NCI-H2196 (cell line): ENCODE data around the gene NEGR1.

Experiments used
- DNase-seq: peaks from one replicate; lab custom pipeline; 2025; ENCODE audit not compliant: unreplicated experiment; lab: John Stamatoyannopoulos, UW

The NEGR1 gene

GRCh38 chr1:71414179-71414578, 868.2 kb downstream of the NEGR1 start:
- peak; percentile 12 for DNase-seq

DNA sequence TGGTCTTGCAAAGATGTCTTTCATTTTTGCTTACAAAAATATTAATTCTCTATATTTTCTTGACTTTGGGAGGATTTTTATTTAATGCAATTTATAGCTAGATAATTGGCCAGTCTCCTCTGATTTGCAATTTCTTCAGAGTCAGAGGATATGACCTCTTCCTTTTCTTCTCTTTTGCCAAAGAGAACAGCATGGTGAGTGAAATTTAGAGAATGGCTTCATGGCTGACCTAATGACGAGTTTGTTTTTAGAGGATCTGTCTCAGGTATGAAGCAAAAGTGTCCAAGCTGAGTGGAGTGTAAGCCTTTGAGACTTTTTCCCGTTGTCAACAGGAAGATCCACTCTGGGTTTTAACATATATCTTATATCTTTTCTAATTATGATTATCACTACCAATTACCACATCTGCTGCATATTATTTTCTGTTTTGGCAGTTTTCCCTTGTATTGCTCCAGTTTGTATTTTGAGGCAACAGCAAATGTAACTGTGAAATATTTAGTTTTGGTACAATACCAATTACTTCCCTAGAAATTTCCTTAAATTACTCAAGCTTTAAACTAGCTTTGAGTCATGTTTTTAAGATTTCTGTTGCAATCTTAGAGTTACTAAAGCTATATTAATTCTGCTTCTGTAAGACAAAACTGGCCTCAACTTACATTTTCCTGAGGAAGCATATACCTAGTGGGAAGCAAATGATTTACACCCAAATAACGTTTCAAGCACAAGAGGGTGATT, 868.7 kb downstream of the NEGR1 start:
- no peak for DNase-seq

- DNase-seq = no peak
Observed at GRCh38 chr1:71400050-71400449, 882.3 kb downstream of the NEGR1 start.

GRCh38 chr1:71399594-71399993, 882.7 kb downstream of the NEGR1 start:
- DNase-seq = no peak

DNA sequence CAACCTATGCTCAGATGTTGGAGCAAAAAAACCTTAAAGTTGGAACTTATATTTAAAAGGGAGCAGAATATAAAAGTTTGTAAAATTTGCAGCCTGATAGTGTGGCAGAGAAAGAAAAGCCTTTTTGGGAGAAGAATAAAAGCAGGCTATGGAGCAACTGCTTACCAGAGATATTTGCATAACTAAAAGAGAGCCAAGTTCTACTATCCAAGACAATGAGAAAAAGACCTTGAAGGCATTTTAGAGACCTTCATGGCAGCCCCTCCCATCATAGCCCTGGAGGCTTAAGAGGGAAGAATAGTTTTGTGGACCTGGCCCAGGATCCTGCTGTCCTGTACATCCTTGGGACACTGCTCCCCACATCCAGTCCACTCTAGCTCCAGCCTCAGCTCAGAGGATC, 889.0 kb downstream of the NEGR1 start:
- DNase-seq = no peak

DNA sequence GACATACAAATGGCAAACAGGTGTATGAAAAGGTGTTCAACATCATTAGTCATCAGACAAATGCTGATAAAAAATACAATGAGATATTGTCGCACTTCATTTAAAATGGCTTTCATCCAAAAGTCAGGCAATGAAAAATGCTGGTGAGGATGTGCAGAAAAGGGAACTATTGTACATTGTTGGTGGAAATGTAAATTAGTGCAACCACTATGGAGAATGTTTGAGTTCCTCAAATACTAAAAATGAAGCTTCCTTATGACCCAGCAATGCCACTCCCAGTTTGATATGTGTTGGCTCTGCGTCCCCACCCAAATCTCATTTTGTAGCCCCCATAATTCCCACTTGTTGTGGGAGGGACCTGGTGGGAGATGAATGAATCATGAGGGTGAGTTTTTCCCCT, 891.8 kb downstream of the NEGR1 start:
- no peak for DNase-seq

DNA sequence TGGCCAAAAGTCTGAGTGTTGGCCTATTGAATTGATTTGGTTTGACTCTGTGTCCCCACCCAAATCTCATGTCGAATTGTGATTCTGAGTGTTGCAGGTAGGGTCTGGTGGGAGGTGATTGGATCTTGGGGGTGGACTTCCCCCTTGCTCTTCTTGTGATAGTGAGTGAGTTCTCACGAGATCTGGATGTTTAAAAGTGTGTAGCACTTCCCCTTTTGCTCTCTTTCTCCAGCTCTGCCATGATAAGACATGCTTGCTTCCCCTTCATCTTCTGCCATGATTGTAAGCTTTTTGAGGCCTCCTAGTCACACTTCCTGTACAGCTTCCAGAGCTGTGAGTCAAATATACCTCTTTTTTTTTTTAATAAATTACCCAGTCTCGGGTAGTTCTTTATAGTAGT, 904.5 kb downstream of the NEGR1 start:
- no peak for DNase-seq

GRCh38 chr1:71372496-71372895, 909.8 kb downstream of the NEGR1 start:
- no peak for DNase-seq

DNA sequence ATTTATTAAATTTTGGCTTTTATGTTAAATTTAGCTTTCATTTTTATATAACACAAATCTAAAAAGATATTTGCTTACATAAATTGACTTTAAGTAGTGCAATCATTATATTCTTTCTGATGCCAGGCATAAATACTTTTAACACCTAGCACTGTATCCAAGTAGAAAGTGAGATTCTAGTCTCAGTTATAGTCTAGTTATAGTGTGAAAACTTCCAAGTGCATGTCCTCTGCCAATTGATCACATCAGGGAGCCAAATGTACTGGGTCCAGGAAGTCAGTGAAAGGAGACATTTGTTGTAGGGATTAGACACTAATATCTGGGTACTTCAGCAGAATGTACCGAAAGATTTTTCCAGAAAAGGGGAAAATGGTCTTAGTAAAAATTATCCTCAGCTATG, 910.8 kb downstream of the NEGR1 start:
- DNase-seq = no peak

DNA sequence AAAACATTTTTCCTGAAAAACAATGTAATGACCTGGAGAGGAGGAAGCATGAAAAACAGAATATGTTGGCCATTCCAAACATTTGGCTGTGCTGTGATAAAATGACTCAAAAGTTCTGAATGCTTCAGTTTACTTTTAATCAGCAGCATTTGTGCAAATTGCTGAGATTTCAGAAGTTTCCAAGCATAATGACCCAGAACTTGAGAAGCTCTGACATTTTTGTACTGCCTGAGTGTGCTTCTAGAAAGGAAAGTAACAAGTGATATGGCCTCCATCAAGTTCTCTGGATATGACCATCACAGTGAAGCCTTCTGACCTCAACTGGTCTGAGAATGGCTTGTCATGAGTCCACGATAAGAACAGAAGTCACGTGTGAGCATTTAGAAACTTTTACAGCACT, 918.1 kb downstream of the NEGR1 start:
- no peak for DNase-seq

DNA sequence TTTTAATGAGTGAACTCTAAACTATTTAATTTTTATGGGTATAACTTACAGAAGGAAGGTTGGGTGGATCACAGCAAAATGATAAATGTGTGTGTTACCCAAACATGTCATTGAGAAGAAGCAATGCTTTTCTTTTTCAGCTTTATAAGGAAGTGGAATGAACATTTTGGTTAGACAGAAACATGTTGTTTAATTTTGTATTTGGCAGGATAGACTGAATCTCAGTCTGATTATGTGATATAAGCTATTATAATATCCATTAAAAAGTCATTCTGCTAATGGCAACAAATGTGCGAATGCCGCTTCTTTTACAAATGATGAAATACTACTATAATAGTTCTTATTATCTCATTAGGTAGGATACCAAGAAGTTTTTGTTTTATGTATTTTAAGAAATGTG, 919.6 kb downstream of the NEGR1 start:
- DNase-seq = no peak

DNA sequence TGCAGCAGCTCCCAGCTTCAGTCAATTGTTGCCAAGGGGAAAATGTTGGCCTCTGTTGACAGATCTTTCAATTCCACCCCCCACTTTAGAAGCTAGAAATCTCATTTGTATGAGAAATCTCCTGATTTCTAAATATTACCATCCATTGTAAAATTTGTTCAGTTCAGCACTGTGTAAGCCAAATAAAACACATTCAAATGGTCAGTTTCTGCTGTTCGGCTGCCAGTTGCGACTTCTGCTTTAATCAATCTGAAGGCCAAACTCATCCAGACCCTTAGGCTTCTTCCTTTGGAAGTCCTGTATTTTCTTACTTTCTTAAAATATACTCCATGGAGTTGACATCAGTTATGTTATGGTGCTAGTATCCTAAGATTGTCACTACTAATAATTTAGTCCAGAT, 920.3 kb downstream of the NEGR1 start:
- DNase-seq = no peak

DNA sequence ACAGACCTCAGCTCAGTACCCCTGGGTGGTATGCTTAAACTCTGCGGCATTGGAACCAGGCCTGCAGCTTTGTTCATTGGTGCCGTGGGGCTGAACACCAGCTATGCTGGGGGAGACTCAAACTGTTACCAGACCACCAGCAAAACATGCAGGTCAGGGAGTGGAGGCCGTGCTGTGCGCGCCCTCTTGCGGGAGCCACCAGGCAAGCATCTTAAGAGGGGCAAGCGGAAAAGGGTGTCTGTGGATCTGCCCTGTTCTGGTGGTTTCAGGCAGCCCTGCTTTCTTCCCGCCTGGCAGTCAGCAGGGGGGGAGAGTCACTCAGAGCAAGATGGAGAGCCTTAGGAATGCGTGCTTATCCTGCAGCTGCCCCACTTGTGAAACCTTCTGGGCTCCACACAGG, 924.6 kb downstream of the NEGR1 start:
- no peak for DNase-seq

- DNase-seq = no peak
Observed at GRCh38 chr1:71351438-71351837, 930.9 kb downstream of the NEGR1 start.

GRCh38 chr1:71350805-71351204, 931.5 kb downstream of the NEGR1 start:
- DNase-seq = no peak

DNA sequence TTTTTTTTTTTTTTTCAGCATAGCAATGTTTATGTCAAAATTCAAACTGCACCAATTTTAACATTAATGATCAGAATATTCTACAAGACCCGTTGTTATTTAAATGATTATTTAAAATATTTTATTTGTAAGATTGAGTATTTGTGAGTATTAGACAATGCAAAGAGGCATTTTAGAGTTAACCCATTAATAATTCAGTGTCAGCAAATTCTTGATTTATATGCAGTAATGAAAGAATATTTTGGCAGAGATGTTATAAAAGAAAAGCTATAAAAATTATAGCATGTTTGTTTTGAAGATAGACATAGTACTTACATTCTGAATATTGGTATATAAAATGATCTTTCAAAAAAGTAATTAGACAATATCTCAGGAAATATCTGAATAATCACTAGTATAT, 932.0 kb downstream of the NEGR1 start:
- DNase-seq = no peak
